ENCODE results near the gene FBLL1. TPM values are rescaled to one million over a fixed set of nuclear protein-coding genes. Genes with fewer than 3 reads are reported as not detected.

FBLL1 gene
- total and polyA plus RNA-seq, 10 of the 15 experiments (the other 5 are each of a cell fraction or from before 2014, with no cell fraction given) = 0.04 to 0.23 (median 0.15) TPM; not detected in 7

DNA sequence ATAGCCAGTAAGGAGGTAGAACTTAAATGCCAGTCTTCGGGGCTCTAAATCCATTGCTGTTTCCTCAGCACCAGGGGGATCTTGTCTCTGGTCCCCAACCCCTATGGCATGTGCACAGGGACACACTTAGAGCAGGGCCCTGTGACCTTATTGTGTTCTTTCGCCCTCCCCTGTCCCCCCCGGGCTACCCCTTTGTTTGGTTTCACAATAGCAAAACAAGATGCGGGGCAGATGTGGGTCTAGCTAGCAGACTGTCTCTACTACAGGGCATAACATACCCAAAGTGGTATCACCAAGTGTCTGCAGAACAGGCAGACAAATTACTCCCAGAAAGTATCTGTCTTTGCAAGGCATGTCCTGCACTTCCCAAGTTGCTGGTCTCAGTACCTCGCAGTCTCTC is 2.1 kb downstream of the FBLL1 start (continued):
- no peak for TF ChIP-seq HDAC2 (IDR thresholded peaks at IDR 0.05)

DNA sequence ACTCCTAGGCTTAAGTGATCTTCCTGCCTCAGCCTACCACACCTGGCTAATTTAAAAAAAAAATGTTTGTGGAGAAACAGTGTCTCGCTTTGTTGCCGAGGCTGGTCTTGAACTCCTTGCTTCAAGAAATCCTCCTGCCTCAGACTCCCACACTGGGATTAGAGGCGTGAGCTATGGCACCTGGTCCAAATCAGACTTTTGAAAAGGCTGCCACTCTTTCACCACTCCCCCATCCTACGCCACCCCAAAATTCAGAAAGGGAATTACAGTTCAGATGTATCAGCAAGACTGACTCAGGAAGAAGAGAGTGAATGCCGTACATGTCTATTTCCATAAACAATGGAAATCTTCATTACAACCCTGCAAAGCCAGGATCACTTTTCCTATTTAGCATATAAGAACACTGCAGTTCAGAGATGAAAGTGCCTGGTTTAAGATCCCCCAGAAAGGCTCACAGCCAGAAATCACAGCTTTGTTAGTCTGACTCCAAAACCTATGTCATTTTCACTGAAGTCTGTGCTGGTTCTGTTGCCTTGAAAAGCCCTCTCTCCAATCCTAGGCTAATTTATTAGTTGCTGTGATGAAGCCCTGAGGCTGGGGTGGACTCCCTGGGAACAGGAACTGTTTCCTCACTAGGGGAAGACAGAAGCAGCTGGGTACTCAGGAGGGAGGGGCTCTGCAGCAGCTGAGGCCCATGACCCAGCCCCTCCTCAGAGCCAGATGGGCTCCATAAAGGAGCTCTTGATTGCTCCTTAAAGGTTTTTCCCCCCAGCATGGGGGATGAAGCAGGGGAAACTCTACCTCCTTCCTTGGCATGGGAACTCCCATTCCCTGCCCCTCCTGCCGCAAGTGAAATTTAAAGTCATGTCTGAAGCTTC is 3.1 kb downstream of the FBLL1 start:
- ChIA-PET SMC1A (ENCODE audit: uncharacterized antibody, unreplicated experiment) (no interaction called here), POLR2A (interaction anchor here (0.6 kb wide), 1 partner anchor 36 kb away, joined by 4 read pairs; no protein-coding TSS in a partner anchor), CTCF (no interaction called here), RAD21 (ENCODE audit: unreplicated experiment) (no interaction called here)
- H3K9ac ChIP-seq (ENCODE audit: control insufficient read depth, insufficient read depth, low read length) = no peak overlapping the region
- FAIRE-seq (no peak), DNase-seq (ENCODE audit: low read depth, low spot score) (no peak), ATAC-seq (no peak)
- H4K20me1 ChIP-seq (ENCODE audit: control insufficient read depth, insufficient read depth) = no peaks in the 10 kb centered on the region
- peaks cover 2% of the 10 kb centered on the region; the same call in 1 of the 3 replicates for H3K9me3 ChIP-seq (replicated peaks; ENCODE audit: control insufficient read depth, insufficient read depth, low read length)
- H3K79me2 ChIP-seq (ENCODE audit: control insufficient read depth, insufficient read depth, low read length) = no peaks in the 10 kb centered on the region
- H3K27ac ChIP-seq (ENCODE audit: control insufficient read depth, insufficient read depth) = no peak overlapping the region
- H3K4me1 ChIP-seq (ENCODE audit: control insufficient read depth, insufficient read depth, low read length) = no peaks in the 10 kb centered on the region
- H3K4me2 ChIP-seq (ENCODE audit: control insufficient read depth, insufficient read depth) = no peak overlapping the region
- 52% methylated on average over 6 of the region's 6 CpGs for WGBS (ENCODE audit: insufficient coverage, insufficient replicate concordance, low lambda C conversion rate, missing lambda C conversion rate)
- intact Hi-C loops (cut with micrococcal nuclease; ENCODE audit: unreplicated experiment) = no loop called here
- H3K4me3 ChIP-seq = no peak overlapping the region
- peaks cover 0 to 3% of the 10 kb centered on the region in 2 experiments; a peak in 1 of 4 replicates for H3K27me3 ChIP-seq (replicated peaks in 1 of 2; ENCODE audit: control insufficient read depth in 2 of 2, insufficient read depth in 2 of 2, low read length in 1 of 2)
- in situ Hi-C loops (cut with MboI) = no loop called here
- BruUV-seq (replicated peaks) = no TSS peak
- no peaks in the 10 kb centered on the region for H3K36me3 ChIP-seq (ENCODE audit: control insufficient read depth in 2 of 2, insufficient read depth in 2 of 2, low read length in 1 of 2)
- no peak overlapping the region for H2AFZ ChIP-seq (ENCODE audit: control insufficient read depth, low read depth, low read length)
- TF ChIP-seq IRF4 (IDR thresholded peaks at IDR 0.05; ENCODE audit: low read depth, low read length) (no peak), TCF7 (IDR thresholded peaks at IDR 0.05; ENCODE audit: borderline replicate concordance) (no peak), RB1 (IDR thresholded peaks at IDR 0.05; ENCODE audit: borderline replicate concordance) (no peak), SUZ12 (IDR thresholded peaks at IDR 0.05; ENCODE audit: unreplicated experiment) (no peak), POLR2AphosphoS2 (IDR thresholded peaks at IDR 0.05; ENCODE audit: low read depth, low read length) (no peak), ZNF592 (IDR thresholded peaks at IDR 0.05) (no peak), USF1 (IDR thresholded peaks at IDR 0.05; ENCODE audit: borderline replicate concordance, extremely low read length, insufficient read depth, low read depth, low read length) (no peak), ETV6 (conservative IDR thresholded peaks at IDR 0.05 in 1 of 2, IDR thresholded peaks at IDR 0.05 in 1 of 2; ENCODE audit: borderline replicate concordance in 1 of 2, low read depth in 1 of 2) (no peak), NRF1 (conservative IDR thresholded peaks at IDR 0.05; ENCODE audit: low read depth, low read length) (no peak), JUNB (IDR thresholded peaks at IDR 0.05) (no peak), ZNF384 (IDR thresholded peaks at IDR 0.05; ENCODE audit: borderline replicate concordance, low read depth, low read length) (no peak)
- TF ChIP-seq, protein P1, sequence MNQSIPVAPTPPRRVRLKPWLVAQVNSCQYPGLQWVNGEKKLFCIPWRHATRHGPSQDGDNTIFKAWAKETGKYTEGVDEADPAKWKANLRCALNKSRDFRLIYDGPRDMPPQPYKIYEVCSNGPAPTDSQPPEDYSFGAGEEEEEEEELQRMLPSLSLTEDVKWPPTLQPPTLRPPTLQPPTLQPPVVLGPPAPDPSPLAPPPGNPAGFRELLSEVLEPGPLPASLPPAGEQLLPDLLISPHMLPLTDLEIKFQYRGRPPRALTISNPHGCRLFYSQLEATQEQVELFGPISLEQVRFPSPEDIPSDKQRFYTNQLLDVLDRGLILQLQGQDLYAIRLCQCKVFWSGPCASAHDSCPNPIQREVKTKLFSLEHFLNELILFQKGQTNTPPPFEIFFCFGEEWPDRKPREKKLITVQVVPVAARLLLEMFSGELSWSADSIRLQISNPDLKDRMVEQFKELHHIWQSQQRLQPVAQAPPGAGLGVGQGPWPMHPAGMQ (IDR thresholded peaks at IDR 0.05; ENCODE audit: borderline replicate concordance) = no peak
- TF ChIP-seq, protein P2, sequence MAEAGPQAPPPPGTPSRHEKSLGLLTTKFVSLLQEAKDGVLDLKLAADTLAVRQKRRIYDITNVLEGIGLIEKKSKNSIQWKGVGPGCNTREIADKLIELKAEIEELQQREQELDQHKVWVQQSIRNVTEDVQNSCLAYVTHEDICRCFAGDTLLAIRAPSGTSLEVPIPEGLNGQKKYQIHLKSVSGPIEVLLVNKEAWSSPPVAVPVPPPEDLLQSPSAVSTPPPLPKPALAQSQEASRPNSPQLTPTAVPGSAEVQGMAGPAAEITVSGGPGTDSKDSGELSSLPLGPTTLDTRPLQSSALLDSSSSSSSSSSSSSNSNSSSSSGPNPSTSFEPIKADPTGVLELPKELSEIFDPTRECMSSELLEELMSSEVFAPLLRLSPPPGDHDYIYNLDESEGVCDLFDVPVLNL (IDR thresholded peaks at IDR 0.05; ENCODE audit: low read depth, low read length) = no peak
